GM18909 (cell line): ENCODE measurements around the gene VPS8.

Experiments
- ATAC-seq: cut with Tn5 transposase; IDR thresholded peaks from one replicate; pipeline ENCODE4 v1.9.1; 2021; ENCODE audit warnings: mild to moderate bottlenecking; ENCODE audit not compliant: unreplicated experiment, poor library complexity

Gene VPS8

GRCh38 chr3:184811999-184812661 lies at the start of gene VPS8:
Gene VPS8 (plus strand): TSS chr3:184812166. CDS start chr3:184824633, 12,467 bp downstream.
- ATAC-seq, result peak; percentile 91

GRCh38 chr3:184764191-184764590 lies 47.8 kb upstream of the VPS8 start:
- no peak for ATAC-seq

- ATAC-seq, result no peak
Observed at GRCh38 chr3:184765047-184765729, 46.8 kb upstream of the VPS8 start.

- ATAC-seq, result peak; percentile 67
Observed at GRCh38 chr3:184765730-184766074, 46.3 kb upstream of the VPS8 start.

- ATAC-seq, result no peak
Observed at GRCh38 chr3:184766555-184767261, 45.3 kb upstream of the VPS8 start.

GRCh38 chr3:184767377-184767776 lies 44.6 kb upstream of the VPS8 start:
- ATAC-seq, result no peak

GRCh38 chr3:184769382-184770170 lies 42.4 kb upstream of the VPS8 start:
- ATAC-seq, result no peak

- ATAC-seq, result no peak
Observed at GRCh38 chr3:184770541-184770940, 41.4 kb upstream of the VPS8 start.

GRCh38 chr3:184771301-184772127 lies 40.5 kb upstream of the VPS8 start:
- no peak for ATAC-seq

GRCh38 chr3:184772667-184773272 lies 39.2 kb upstream of the VPS8 start:
- no peak for ATAC-seq

GRCh38 chr3:184773283-184774186 lies 38.4 kb upstream of the VPS8 start:
- no peak for ATAC-seq

GRCh38 chr3:184776916-184777315 lies 35.0 kb upstream of the VPS8 start:
- no peak for ATAC-seq

- peak; percentile 63 for ATAC-seq
Observed at GRCh38 chr3:184777566-184778356, 34.2 kb upstream of the VPS8 start.

- no peak for ATAC-seq
Observed at GRCh38 chr3:184778426-184779332, 33.3 kb upstream of the VPS8 start.

- no peak for ATAC-seq
Observed at GRCh38 chr3:184780981-184781515, 30.9 kb upstream of the VPS8 start.

- ATAC-seq, result no peak
Observed at GRCh38 chr3:184781801-184782200, 30.2 kb upstream of the VPS8 start.
